Ovary (tissue), 3 donors: ENCODE results near the gene ARHGAP22.

Experiments
- EP300 ChIP-seq: sonication (generic); formaldehyde crosslinking; IDR thresholded peaks from one replicate; pipeline ENCODE4 v1.6.1; 2017; ENCODE audit warnings: antibody characterized with exemption
- TF ChIP-seq, protein P1 (sequence below), 3 donors: fragments of 450-650 bp in 2 of 3; fragments of 200-600 bp in 1 of 3; IDR thresholded peaks; one replicate each; pipeline versions ENCODE4 v1.5.1 to v1.8.0; 2016 to 2022; ENCODE audit warnings: antibody characterized with exemption in 3 of 3, mild to moderate bottlenecking in 1 of 3
- donor health status: DM: no; HTN: no; CAD: no.

DNA sequence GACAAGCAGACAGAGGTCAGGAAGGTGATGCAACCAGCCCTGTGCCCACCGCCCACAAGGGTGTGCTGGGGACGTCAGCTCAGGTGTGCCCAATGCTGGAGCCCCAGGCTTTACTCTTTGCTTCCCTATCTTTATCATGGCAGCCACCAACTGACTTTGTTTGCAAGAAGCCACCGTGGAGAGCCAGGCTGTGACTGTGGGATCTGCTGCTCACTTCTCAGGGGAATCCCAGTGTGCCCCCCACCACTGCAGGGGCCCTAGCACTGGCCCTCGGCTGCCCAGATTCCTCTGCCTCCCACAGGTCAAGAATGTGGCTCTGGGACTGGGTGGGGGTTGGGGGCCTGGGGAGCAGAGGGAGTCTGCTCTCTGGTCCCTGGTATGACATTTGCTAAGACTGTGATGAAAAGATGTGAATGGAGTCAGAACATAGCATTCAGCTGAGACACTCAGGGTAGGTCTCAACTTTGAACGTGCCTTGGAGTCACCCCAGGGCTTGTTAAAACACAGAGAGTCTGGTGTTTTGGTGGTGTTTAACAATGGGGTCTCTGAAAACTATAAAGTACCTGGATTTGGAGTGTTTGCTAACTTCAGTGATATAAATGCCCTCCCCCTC is 47.3 kb downstream of the ARHGAP22 start:
- TF ChIP-seq, protein P1, sequence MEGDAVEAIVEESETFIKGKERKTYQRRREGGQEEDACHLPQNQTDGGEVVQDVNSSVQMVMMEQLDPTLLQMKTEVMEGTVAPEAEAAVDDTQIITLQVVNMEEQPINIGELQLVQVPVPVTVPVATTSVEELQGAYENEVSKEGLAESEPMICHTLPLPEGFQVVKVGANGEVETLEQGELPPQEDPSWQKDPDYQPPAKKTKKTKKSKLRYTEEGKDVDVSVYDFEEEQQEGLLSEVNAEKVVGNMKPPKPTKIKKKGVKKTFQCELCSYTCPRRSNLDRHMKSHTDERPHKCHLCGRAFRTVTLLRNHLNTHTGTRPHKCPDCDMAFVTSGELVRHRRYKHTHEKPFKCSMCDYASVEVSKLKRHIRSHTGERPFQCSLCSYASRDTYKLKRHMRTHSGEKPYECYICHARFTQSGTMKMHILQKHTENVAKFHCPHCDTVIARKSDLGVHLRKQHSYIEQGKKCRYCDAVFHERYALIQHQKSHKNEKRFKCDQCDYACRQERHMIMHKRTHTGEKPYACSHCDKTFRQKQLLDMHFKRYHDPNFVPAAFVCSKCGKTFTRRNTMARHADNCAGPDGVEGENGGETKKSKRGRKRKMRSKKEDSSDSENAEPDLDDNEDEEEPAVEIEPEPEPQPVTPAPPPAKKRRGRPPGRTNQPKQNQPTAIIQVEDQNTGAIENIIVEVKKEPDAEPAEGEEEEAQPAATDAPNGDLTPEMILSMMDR (IDR thresholded peaks at IDR 0.05): no peak
- no peak for TF ChIP-seq EP300
